Upper lobe of right lung (tissue), 1 donor: Measurements from ENCODE around the gene REEP1. TPM values are rescaled to one million over a fixed set of nuclear protein-coding genes. Genes with fewer than 3 reads are reported as not detected.

Experiments
- ATAC-seq: fragments of 200-7000 bp; cut with Tn5 transposase; one replicate; pipeline ENCODE4 v1.9.1; 2020; ENCODE audit warnings: mild to moderate bottlenecking, moderate library complexity
- DNase-seq: peaks from one replicate; pipeline ENCODE4 v3.0.0-alpha.2; 2020
- H3K27ac ChIP-seq: fragments of 200-600 bp; one replicate; pipeline ENCODE4 v1.8.0; 2022
- H3K27me3 ChIP-seq: fragments of 200-600 bp; one replicate; pipeline ENCODE4 v1.8.0; 2022; ENCODE audit warnings: mild to moderate bottlenecking
- H3K36me3 ChIP-seq: fragments of 200-600 bp; one replicate; pipeline ENCODE4 v1.8.0; 2022
- H3K4me1 ChIP-seq: fragments of 200-600 bp; one replicate; pipeline ENCODE4 v1.8.0; 2022
- H3K4me3 ChIP-seq: fragments of 200-600 bp; one replicate; pipeline ENCODE4 v1.8.0; 2022; ENCODE audit warnings: mild to moderate bottlenecking
- H3K9me3 ChIP-seq: fragments of 200-600 bp; one replicate; pipeline ENCODE4 v1.8.0; 2022
- CTCF ChIP-seq: fragments of 200-600 bp; IDR thresholded peaks from one replicate; pipeline ENCODE4 v1.8.0; 2022; ENCODE audit warnings: antibody characterized with exemption
- intact Hi-C: fragments of 100-400 bp; cut with DNase I; formaldehyde crosslinking; loops from one replicate; pipeline ENCODE4 v1.11.0; 2022
- total RNA-seq: library from RNA; stranded (reverse); fragmentation: NEBNext Ultra II Directional; extraction: Animal tissue kit (Norgen Biotek cat#: 25700); gene quantifications from one replicate; pipeline ENCODE4 v1.2.1, GENCODE V29; 2021
- donor health status: DM: no; HTN: yes; CAD: no; lungs with severe emphysema.

REEP1 gene
- total RNA-seq, 1 donor from 2014 or later, result 7.8 TPM

- ATAC-seq, result no peak
- intact Hi-C loops, result no loop called here
- Histone ChIP-seq H3K36me3 (no peaks in the 10 kb centered on the region), H3K4me1 (no peaks in the 10 kb centered on the region), H3K9me3 (no peaks in the 10 kb centered on the region), H3K4me3 (no peak overlapping the region), H3K27ac (no peak overlapping the region), H3K27me3 (no peaks in the 10 kb centered on the region)
- peak; percentile 5 for DNase-seq
- no peak for TF ChIP-seq CTCF
Measured at GRCh38 chr2:86286516-86286915, 50.9 kb downstream of the REEP1 start.

- Histone ChIP-seq H3K27ac (no peak overlapping the region), H3K4me3 (no peak overlapping the region), H3K9me3 (no peaks in the 10 kb centered on the region), H3K4me1 (no peaks in the 10 kb centered on the region), H3K36me3 (no peaks in the 10 kb centered on the region), H3K27me3 (no peaks in the 10 kb centered on the region)
- peak; percentile 16 for DNase-seq
- no peak for ATAC-seq
- intact Hi-C loops, result no loop called here
- TF ChIP-seq CTCF, result no peak
Measured at GRCh38 chr2:86285981-86286380, 51.4 kb downstream of the REEP1 start.

- no peak overlapping the region for H3K27ac ChIP-seq
- no peaks in the 10 kb centered on the region for H3K4me1 ChIP-seq
- DNase-seq (peak; percentile 11), ATAC-seq (no peak)
- no peaks in the 10 kb centered on the region for H3K36me3 ChIP-seq
- H3K9me3 ChIP-seq, result no peaks in the 10 kb centered on the region
- no peak for TF ChIP-seq CTCF
- H3K27me3 ChIP-seq, result no peaks in the 10 kb centered on the region
- intact Hi-C loops, result no loop called here
- no peak overlapping the region for H3K4me3 ChIP-seq
Measured at GRCh38 chr2:86285571-86285970, 51.9 kb downstream of the REEP1 start.

- H3K27ac ChIP-seq, result no peak overlapping the region
- TF ChIP-seq CTCF, result no peak
Measured at GRCh38 chr2:86284987-86285386, 52.4 kb downstream of the REEP1 start.

GRCh38 chr2:86284401-86284841 is 53.0 kb downstream of the REEP1 start:
- TF ChIP-seq CTCF, result no peak
- no peaks in the 10 kb centered on the region for H3K9me3 ChIP-seq
- no peaks in the 10 kb centered on the region for H3K27me3 ChIP-seq
- no peaks in the 10 kb centered on the region for H3K36me3 ChIP-seq
- ATAC-seq, result no peak
- DNase-seq, result peak; percentile 48
- no peak overlapping the region for H3K27ac ChIP-seq
- intact Hi-C loops, result no loop called here
- H3K4me1 ChIP-seq, result no peaks in the 10 kb centered on the region
- no peak overlapping the region for H3K4me3 ChIP-seq

More at GRCh38 chr2:86284987-86285386, 52.4 kb downstream of the REEP1 start:
- DNase-seq (peak; percentile 21), ATAC-seq (no peak)
- Histone ChIP-seq H3K9me3 (no peaks in the 10 kb centered on the region), H3K27me3 (no peaks in the 10 kb centered on the region), H3K4me3 (no peak overlapping the region), H3K4me1 (no peaks in the 10 kb centered on the region), H3K36me3 (no peaks in the 10 kb centered on the region)
- intact Hi-C loops, result no loop called here

- no peaks in the 10 kb centered on the region for H3K9me3 ChIP-seq
- no peaks in the 10 kb centered on the region for H3K27me3 ChIP-seq
- no peaks in the 10 kb centered on the region for H3K36me3 ChIP-seq
- intact Hi-C loops, result no loop called here
- DNase-seq (peak; percentile 37), ATAC-seq (no peak)
- no peaks in the 10 kb centered on the region for H3K4me1 ChIP-seq
- H3K4me3 ChIP-seq, result no peak overlapping the region
- H3K27ac ChIP-seq, result no peak overlapping the region
- TF ChIP-seq CTCF, result no peak
Measured at GRCh38 chr2:86283411-86284030, 53.9 kb downstream of the REEP1 start.
